Stomach (tissue), 19 donors: Measurements from ENCODE around the gene ZFAND2B. TPM values are rescaled to one million over a fixed set of nuclear protein-coding genes. Genes with fewer than 3 reads are reported as not detected.
A peak's percentile ranks its signal among the peaks of the same experiment; 100 is the strongest.

ENCODE experiments used
- DNase-seq, 2 donors: peaks; one replicate each; pipeline versions ENCODE4 v3.0.0 to v3.0.0-alpha.2; 2013 to 2019
- H3K27ac ChIP-seq, 5 donors: fragments of 200-600 bp in 4 of 5; sonication (generic) in 4 of 5; one replicate each; pipeline ENCODE4 v1.5.1; 2013 to 2019; ENCODE audit warnings: mild to moderate bottlenecking in 1 of 5, moderate library complexity in 1 of 5
- H3K27me3 ChIP-seq, 3 donors: fragments of 200-600 bp; sonication (generic); one replicate each; pipeline ENCODE4 v1.5.1; 2017 to 2019; ENCODE audit warnings: mixed run types in 1 of 3
- H3K36me3 ChIP-seq, 4 donors: fragments of 200-600 bp; sonication (generic); 1 replicate in 3 of 4; 2 replicates in 1 of 4; pipeline ENCODE4 v1.5.1; 2016 to 2019
- H3K4me1 ChIP-seq, 4 donors: fragments of 200-600 bp; sonication (generic); one replicate each; pipeline ENCODE4 v1.5.1; 2016 to 2019
- H3K4me3 ChIP-seq, 4 donors: fragments of 200-600 bp; sonication (generic) in 3 of 4; one replicate each; pipeline ENCODE4 v1.5.1; 2016 to 2019; ENCODE audit warnings: mild to moderate bottlenecking in 1 of 4
- H3K9me3 ChIP-seq, 4 donors: fragments of 200-600 bp; sonication (generic); one replicate each; pipeline ENCODE4 v1.5.1; 2016 to 2019
- CTCF ChIP-seq, 7 experiments: fragments of 450-650 bp in 4 of 7; fragments of 200-600 bp in 3 of 7; sonication (generic) in 3 of 7; IDR thresholded peaks; one replicate each; pipeline ENCODE4 v1.5.1; 2016 to 2019; ENCODE audit warnings: antibody characterized with exemption in 7 of 7, control low read depth in 2 of 7, mild to moderate bottlenecking in 1 of 7
- EP300 ChIP-seq: sonication (generic); formaldehyde crosslinking; IDR thresholded peaks from one replicate; pipeline ENCODE4 v1.6.1; 2017; ENCODE audit warnings: antibody characterized with exemption
- POLR2A ChIP-seq, 4 donors: fragments of 450-650 bp; IDR thresholded peaks; one replicate each; pipeline ENCODE4 v1.6.1; 2016; ENCODE audit warnings: antibody characterized with exemption in 4 of 4, control low read depth in 2 of 4, mild to moderate bottlenecking in 1 of 4, moderate library complexity in 1 of 4
- POLR2AphosphoS5 ChIP-seq, 3 donors: sonication (generic); formaldehyde crosslinking; IDR thresholded peaks; one replicate each; pipeline ENCODE4 v1.6.1; 2016; ENCODE audit warnings: antibody characterized with exemption in 3 of 3
- WGBS, 5 donors: extraction: QIAGEN DNeasy Blood & Tissue Kit in 3 of 5; methylation state at CpG; one replicate each; pipeline versions ENCODE4 v1.1.5 to v1.1.7; 2013 to 2018; 5-methylcytosine and 5-hydroxymethylcytosine counted together
- intact Hi-C: fragments of 100-400 bp; cut with DNase I; formaldehyde crosslinking; loops from one replicate; pipeline ENCODE4 v1.15.1; 2023; ENCODE audit warnings: low total_unique reads
- long read RNA-seq, 10 donors: transcript quantifications; one replicate each; lab custom pipeline, GENCODE V29; 2026
- polyA plus RNA-seq, 3 donors: library from polyadenylated mRNA; stranded (reverse); fragments of 200-250 nt; gene quantifications; one replicate each; pipeline ENCODE4 v1.2.3, GENCODE V29; 2013
- total RNA-seq, 5 donors: library from RNA; depleted of rRNA; stranded (reverse); fragments of >200 nt; gene quantifications; one replicate each; pipeline versions ENCODE4 v1.1.0 to v1.2.3, GENCODE V29; 2014 to 2016
- donor health status: healthy with polysubstance abuse.
- donor health status: Bipolar disorder and iron deficiency.
- donor health status: healthy.

The ZFAND2B gene
- 10 to 100 TPM; 21.3 to 79.7 (median 33.8) TPM for total RNA-seq
- 10 to 100 TPM; 45.0 to 81.3 (median 46.6) TPM for polyA plus RNA-seq
- long read RNA-seq, donor 1, partial matches to known transcripts: 0 of 12 reads
- long read RNA-seq, donor 1, other reads (novel, unspliced or antisense): 0 of 12 reads
- long read RNA-seq, donor 2, partial matches to known transcripts: 0 of 11 reads
- long read RNA-seq, donor 2, other reads (novel, unspliced or antisense): 0 of 11 reads
- long read RNA-seq, donor 3, partial matches to known transcripts: 0 of 1 reads
- long read RNA-seq, donor 3, other reads (novel, unspliced or antisense): 0 of 1 reads
- long read RNA-seq, donor 4: 0 reads
- long read RNA-seq, donor 5, partial matches to known transcripts: 0 of 5 reads
- long read RNA-seq, donor 5, other reads (novel, unspliced or antisense): 0 of 5 reads
- long read RNA-seq, donor 6: 0 reads
- long read RNA-seq, donor 7, transcript ZFAND2B-201 (9 exons, 1,314 nt): major isoform, 6 of 18 reads
- long read RNA-seq, donor 7, transcript ZFAND2B-212 (10 exons, 1,199 nt): minor isoform, 5 of 18 reads
- long read RNA-seq, donor 7, partial matches to known transcripts: 0 of 18 reads
- long read RNA-seq, donor 7, other reads (novel, unspliced or antisense): 0 of 18 reads
- long read RNA-seq, donor 8, partial matches to known transcripts: 0 of 8 reads
- long read RNA-seq, donor 8, other reads (novel, unspliced or antisense): 0 of 8 reads
- long read RNA-seq, donor 9, transcript ZFAND2B-201 (9 exons, 1,314 nt): major isoform, 5 of 16 reads
- long read RNA-seq, donor 9, partial matches to known transcripts: 6 of 16 reads
- long read RNA-seq, donor 9, other reads (novel, unspliced or antisense): 0 of 16 reads
- long read RNA-seq, donor 10, partial matches to known transcripts: 0 of 9 reads
- long read RNA-seq, donor 10, other reads (novel, unspliced or antisense): 0 of 9 reads

GRCh38 chr2:219206328-219207133 is at the start of gene ZFAND2B:
ZFAND2B (plus strand) TSS chr2:219206782; CDS start chr2:219206988, 206 bp downstream.
- peak within 1 kb of the TSS; percentile 56 to 83 (median 64) for H3K4me3 ChIP-seq
- peaks cover 15 to 36% (median 30%) of the 10 kb centered on the region in 4 donors for H3K4me1 ChIP-seq
- WGBS, 5 donors: 0 to 3% (median 1%) methylated on average over 19 to 76 of the region's 76 CpGs
- H3K27ac ChIP-seq: peak within 1 kb of the TSS; percentile 97 to 98 (median 97)
- TF ChIP-seq POLR2AphosphoS5 (IDR thresholded peaks at IDR 0.05) (peak; percentile 99), POLR2A (IDR thresholded peaks at IDR 0.05) (peak in 2 of 4 donors; percentile 84 to 88), CTCF (IDR thresholded peaks at IDR 0.05) (peak in 1 of 7 experiments; percentile 30), EP300 (no peak)
- peaks cover 24 to 36% (median 36%) of the 10 kb centered on the region in 4 donors for H3K36me3 ChIP-seq
- intact Hi-C loops: no loop called here
- no peaks in the 10 kb centered on the region for H3K27me3 ChIP-seq
- H3K9me3 ChIP-seq: no peaks in the 10 kb centered on the region
- DNase-seq: peak; percentile 97 to 98

- 85 to 94% (median 87%) methylated on average over 8 of the region's 8 CpGs for WGBS, 5 donors
- Histone ChIP-seq H3K27me3 (no peaks in the 10 kb centered on the region), H3K4me3 (no peak overlapping the region), H3K27ac (no peak overlapping the region), H3K9me3 (no peaks in the 10 kb centered on the region), H3K36me3 (peaks cover 12 to 47% (median 42%) of the 10 kb centered on the region in 4 donors), H3K4me1 (peaks cover 4 to 19% (median 16%) of the 10 kb centered on the region in 4 donors)
- intact Hi-C loops: loop anchor here (5.0 to 10.0 kb wide), 2 partner anchors 100 to 133 kb away; no protein-coding TSS in a partner anchor
- no peak for TF ChIP-seq EP300
- no peak for TF ChIP-seq POLR2A (IDR thresholded peaks at IDR 0.05)
- no peak for TF ChIP-seq POLR2AphosphoS5 (IDR thresholded peaks at IDR 0.05)
- no peak for TF ChIP-seq CTCF (IDR thresholded peaks at IDR 0.05)
- DNase-seq: no peak
These were observed 49.2 kb upstream of the ZFAND2B start for GRCh38 chr2:219157396-219157795.

- no peak for DNase-seq
- intact Hi-C loops: loop anchor here (5.0 to 10.0 kb wide), 2 partner anchors 101 to 133 kb away; no protein-coding TSS in a partner anchor
- Histone ChIP-seq H3K4me1 (peaks cover 4 to 19% (median 16%) of the 10 kb centered on the region in 4 donors), H3K36me3 (peaks cover 12 to 40% (median 36%) of the 10 kb centered on the region in 4 donors), H3K27me3 (no peaks in the 10 kb centered on the region), H3K4me3 (no peak overlapping the region), H3K9me3 (no peaks in the 10 kb centered on the region), H3K27ac (no peak overlapping the region)
- 73 to 88% (median 81%) methylated on average over 4 of the region's 4 CpGs for WGBS, 5 donors
- no peak for TF ChIP-seq POLR2AphosphoS5 (IDR thresholded peaks at IDR 0.05)
- no peak for TF ChIP-seq POLR2A (IDR thresholded peaks at IDR 0.05)
- no peak for TF ChIP-seq EP300
- no peak for TF ChIP-seq CTCF (IDR thresholded peaks at IDR 0.05)
These were observed 48.6 kb upstream of the ZFAND2B start for GRCh38 chr2:219158025-219158424.
